Measurements from ENCODE around the gene CYP4B1. TPM values are rescaled to one million over a fixed set of nuclear protein-coding genes. Genes with fewer than 3 reads are reported as not detected.

CYP4B1 gene
- total RNA-seq (2022; extraction: Qiagen RNA extraction; ENCODE audit: low read depth): not detected in 5 replicates

GRCh38 chr1:46798810-46799209 is at the start of gene CYP4B1:
TSS of gene CYP4B1 (plus strand) at chr1:46799046. CDS start at chr1:46799082, 36 bp downstream.

Other genes with a start within 250 kb of the CYP4B1 start
- gene KNCN, start 247.4 kb upstream of the CYP4B1 start, total RNA-seq (2022; extraction: Qiagen RNA extraction; ENCODE audit: low read depth): not detected in 5 replicates
- gene MKNK1, start 194.8 kb upstream of the CYP4B1 start, total RNA-seq (2022; extraction: Qiagen RNA extraction; ENCODE audit: low read depth): 16.3 to 19.1 TPM (median 17.9 TPM) in 5 replicates
- 4.2 to 4.8 TPM (median 4.5 TPM) in 5 replicates for gene MOB3C, start 182.2 kb upstream of the CYP4B1 start, total RNA-seq (2022; extraction: Qiagen RNA extraction; ENCODE audit: low read depth)
- gene ATPAF1, start 130.7 kb upstream of the CYP4B1 start, total RNA-seq (2022; extraction: Qiagen RNA extraction; ENCODE audit: low read depth): 29.8 to 34.5 TPM (median 33.1 TPM) in 5 replicates
- gene TEX38, start 127.2 kb upstream of the CYP4B1 start, total RNA-seq (2022; extraction: Qiagen RNA extraction; ENCODE audit: low read depth): not detected in 5 replicates
- 23.4 to 30.5 TPM (median 26.3 TPM) in 5 replicates for gene EFCAB14, start 79.9 kb upstream of the CYP4B1 start, total RNA-seq (2022; extraction: Qiagen RNA extraction; ENCODE audit: low read depth)
- not detected in 5 replicates for gene CYP4A11, start 142.4 kb downstream of the CYP4B1 start, total RNA-seq (2022; extraction: Qiagen RNA extraction; ENCODE audit: low read depth)
- 0.03 TPM in 1 of 5 replicates, not detected in the others for gene CYP4X1, start 224.6 kb downstream of the CYP4B1 start, total RNA-seq (2022; extraction: Qiagen RNA extraction; ENCODE audit: low read depth)

All from A549 treated with CpdA at 1 μM for 4 hours (cell line).